C4-2B (cell line): ENCODE results near the gene RPRD1B.

ENCODE experiments used
- H3K27ac ChIP-seq: fragments of 450-650 bp; 2 replicates; pipeline ENCODE4 v1.5.1; 2017
- CTCF ChIP-seq: fragments of 450-650 bp; conservative IDR thresholded peaks from 2 replicates; pipeline ENCODE4 v1.5.1; 2017; ENCODE audit warnings: mild to moderate bottlenecking
- ZFX ChIP-seq: fragments of 450-650 bp; IDR thresholded peaks from 2 replicates; pipeline ENCODE4 v1.6.1; 2017

Gene RPRD1B

GRCh38 chr20:38132156-38132909 is 98.8 kb downstream of the RPRD1B start:
- TF ChIP-seq ZFX (no peak), CTCF (no peak)
- H3K27ac ChIP-seq = no peak overlapping the region

GRCh38 chr20:38132910-38133501 is 99.5 kb downstream of the RPRD1B start:
- no peak overlapping the region for H3K27ac ChIP-seq
- TF ChIP-seq CTCF = no peak
- TF ChIP-seq ZFX = no peak

GRCh38 chr20:38133680-38134426 is 100.3 kb downstream of the RPRD1B start:
- H3K27ac ChIP-seq = peak overlapping the region; percentile 21; the same call in 1 of the 2 replicates
- TF ChIP-seq ZFX (no peak), CTCF (no peak)

GRCh38 chr20:38134427-38135270 is 101.1 kb downstream of the RPRD1B start:
- TF ChIP-seq ZFX (no peak), CTCF (no peak)
- H3K27ac ChIP-seq = peak overlapping the region; percentile 21

GRCh38 chr20:38135271-38135650 is 101.7 kb downstream of the RPRD1B start:
- H3K27ac ChIP-seq = peak overlapping the region; percentile 21; the same call in 1 of the 2 replicates
- TF ChIP-seq CTCF = no peak

GRCh38 chr20:38135651-38136420 is 102.3 kb downstream of the RPRD1B start:
- no peak overlapping the region for H3K27ac ChIP-seq
- no peak for TF ChIP-seq ZFX
- no peak for TF ChIP-seq CTCF
